ENCODE results near the gene THADA.

GRCh38 chr2:43458014-43458628 is 137.7 kb downstream of the THADA start:
- TF ChIP-seq YY1 (IDR thresholded peaks at IDR 0.05; ENCODE audit: insufficient read depth, insufficient read length) (no peak), ZNF274 (IDR thresholded peaks at IDR 0.05; ENCODE audit: low read depth, low read length) (no peak), SUZ12 (IDR thresholded peaks at IDR 0.05; ENCODE audit: extremely low read depth, insufficient read depth, insufficient read length) (no peak)

Data from NT2/D1 (cell line).